ENCODE results near the gene ARHGAP23.

ARHGAP23 gene

DNA sequence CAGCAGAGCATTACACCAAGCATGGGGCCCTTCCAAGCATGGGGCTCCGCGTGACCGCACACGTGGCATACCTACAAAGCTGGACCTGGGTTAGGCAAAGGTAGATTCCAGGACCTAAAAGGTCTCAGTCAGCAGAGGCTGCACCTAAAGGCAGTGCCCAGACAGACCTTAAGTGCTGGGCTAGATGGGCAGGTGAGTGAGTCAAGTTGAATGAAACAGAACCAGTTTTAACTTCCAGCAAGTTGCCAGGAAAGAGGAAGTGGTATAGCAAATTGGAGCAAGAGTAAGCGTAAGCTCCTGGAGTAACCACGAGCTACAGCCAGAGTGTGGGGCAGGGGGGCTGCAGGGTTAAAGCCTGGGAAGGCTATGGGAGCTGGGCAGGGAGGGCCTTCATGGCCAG, 128.0 kb downstream of the ARHGAP23 start:
- no peak for DNase-seq

DNA sequence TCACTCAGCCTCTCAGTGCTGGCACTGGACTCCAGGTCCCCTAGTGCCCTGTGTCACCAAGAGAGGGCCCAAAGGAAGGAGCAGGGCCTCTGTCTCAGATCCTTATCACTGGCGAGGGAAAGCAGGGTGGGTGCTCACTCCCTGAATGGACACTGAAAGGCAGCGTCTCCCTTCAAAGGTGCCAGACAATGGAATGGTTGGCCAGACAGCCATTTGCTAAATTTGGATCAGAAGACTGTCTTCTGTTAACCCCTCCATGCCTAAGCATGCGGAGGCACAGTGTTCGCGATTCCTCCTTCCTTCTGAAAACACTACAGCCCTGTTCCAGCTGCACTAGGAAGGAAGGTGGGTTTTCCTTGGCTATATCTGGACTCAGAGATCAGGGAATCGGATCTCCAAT, 129.1 kb downstream of the ARHGAP23 start:
- no peak for DNase-seq

DNA sequence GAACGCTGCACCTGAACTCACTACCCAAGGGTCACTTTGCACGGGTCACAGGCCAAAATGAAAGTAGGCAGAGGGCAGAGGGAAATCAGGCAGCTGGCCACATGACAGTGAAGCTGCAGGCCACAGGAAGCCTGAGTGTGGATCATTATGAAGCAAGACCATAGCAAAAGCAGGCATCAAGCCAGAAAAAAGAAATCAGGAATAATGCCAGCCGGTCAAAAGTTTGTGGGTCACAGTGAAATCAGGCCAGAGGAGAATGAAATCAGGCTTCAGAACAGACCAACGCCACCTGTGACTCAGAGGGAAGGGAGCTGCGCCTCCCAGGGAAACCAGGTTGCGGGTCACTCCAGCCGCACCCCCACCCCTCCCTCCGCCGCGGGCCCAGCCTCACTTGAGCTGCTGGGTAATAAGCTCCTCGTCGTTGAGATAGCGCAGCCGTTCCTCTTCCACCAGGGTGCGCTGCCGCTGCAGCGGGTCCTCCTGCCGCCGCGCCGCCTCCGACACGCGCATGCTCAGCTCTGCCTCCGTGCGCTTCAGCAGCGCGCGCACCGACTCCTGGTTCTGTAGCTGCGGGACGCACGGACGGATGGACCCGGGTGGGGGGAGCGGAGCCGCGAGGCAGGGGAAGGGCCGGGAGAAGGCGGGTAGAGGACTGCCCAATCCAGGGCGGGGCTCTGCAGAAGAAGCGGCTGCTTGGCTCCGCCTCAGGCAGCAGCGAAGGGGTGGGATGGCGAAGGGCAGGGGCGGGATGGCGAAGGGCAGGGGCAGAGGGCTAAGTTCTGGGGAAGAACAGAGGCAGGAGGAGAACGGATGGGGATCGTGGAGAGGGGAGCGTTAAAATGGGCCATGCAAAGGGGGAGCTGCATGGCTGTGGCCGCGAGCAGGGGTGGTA, 129.8 kb downstream of the ARHGAP23 start:
- DNase-seq, result peak; percentile 83

- DNase-seq, result no peak
Measured at GRCh38 chr17:38558728-38559050, 130.4 kb downstream of the ARHGAP23 start.

- DNase-seq, result peak; percentile 73
Measured at GRCh38 chr17:38559051-38559879, 131.0 kb downstream of the ARHGAP23 start.

DNA sequence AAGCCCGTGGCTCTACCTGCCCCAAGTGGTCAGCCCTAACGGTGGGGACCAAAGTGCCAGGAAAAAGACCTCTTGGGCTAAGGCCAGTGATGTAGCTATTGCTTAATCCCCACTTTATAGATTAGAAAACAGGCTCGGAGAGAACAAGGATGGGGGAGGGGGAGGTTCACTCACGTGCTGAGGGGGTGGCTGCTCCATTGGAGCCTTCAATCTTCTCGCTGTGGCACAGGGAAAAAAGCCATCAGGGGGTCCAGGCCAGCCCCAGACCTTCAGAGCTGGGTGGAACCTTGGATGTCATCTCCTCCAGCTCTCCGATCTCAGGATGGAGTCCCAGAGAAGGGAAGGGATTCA, 131.6 kb downstream of the ARHGAP23 start:
- DNase-seq, result no peak

DNA sequence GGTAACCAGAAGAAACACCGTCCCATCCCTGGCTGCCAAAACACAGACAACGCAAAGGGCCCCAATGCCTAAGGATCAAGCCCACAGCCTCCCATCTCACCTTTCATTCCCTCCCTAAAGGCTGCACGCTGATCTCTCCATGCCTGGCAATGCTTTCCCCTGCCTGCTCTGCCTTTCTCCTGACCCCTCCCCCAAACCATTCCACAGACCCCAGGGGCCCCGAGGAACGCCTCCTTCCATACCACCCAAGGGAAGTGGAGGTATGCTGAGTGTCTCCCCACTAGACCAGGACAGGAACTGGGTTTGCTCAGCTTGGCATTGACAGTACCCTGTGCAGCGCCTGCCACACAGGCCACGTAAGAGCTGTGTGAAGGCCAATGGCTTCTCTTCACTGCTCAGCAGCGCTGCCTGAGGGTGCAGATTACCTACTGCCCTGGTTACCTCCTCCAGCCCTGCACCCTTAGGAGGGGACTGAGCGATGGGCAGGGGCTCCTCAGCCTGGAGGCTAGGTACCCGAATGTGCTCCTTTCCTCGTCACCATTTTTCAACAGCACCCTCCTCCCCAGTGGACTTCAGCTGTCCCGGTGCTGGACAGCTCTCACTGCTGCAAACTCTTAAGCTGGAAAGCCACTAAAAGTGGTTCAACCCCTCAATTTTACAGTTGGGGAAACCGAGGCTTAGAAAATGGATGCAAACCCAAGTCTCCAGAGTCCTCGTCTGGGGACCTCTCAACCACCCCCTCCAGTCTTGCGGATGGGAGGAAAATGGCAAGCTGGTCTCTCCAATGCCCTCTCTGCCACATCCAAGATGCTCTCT, 132.4 kb downstream of the ARHGAP23 start:
- no peak for DNase-seq

- no peak for DNase-seq
Measured at GRCh38 chr17:38561416-38562214, 133.4 kb downstream of the ARHGAP23 start.

Data from kidney glomerular epithelial cell (primary cell).